Measurements from ENCODE around the gene ZBTB7C. TPM values are rescaled to one million over a fixed set of nuclear protein-coding genes. Genes with fewer than 3 reads are reported as not detected.

ZBTB7C gene
- total RNA-seq, 1 experiment from 2014 or later: 0.33 TPM

GRCh38 chr18:48142994-48143393 is 266.2 kb downstream of the ZBTB7C start:
- Histone ChIP-seq H2BK20ac (ENCODE audit: low read depth, low read length, poor library complexity, severe bottlenecking) (no peak overlapping the region), H4K8ac (replicated peaks; ENCODE audit: insufficient read length, low read depth, low read length) (peak overlapping the region; percentile 16), H2BK120ac (ENCODE audit: low read depth, low read length, poor library complexity, severe bottlenecking) (no peak overlapping the region), H3T11ph (ENCODE audit: low read length) (no peak overlapping the region), H3K27ac (ENCODE audit: insufficient read length, low read depth, low read length) (no peak overlapping the region), H3K56ac (ENCODE audit: insufficient read length, low read depth, low read length) (no peak overlapping the region), H3K23ac (ENCODE audit: insufficient read length, low read depth, low read length) (no peak overlapping the region), H3K4me2 (ENCODE audit: insufficient read depth, insufficient read length, low read length) (no peak overlapping the region), H3K4me1 (ENCODE audit: insufficient read depth, low read length) (peaks cover 5% of the 10 kb centered on the region; the same call in 1 of the 2 replicates), H2AK5ac (ENCODE audit: insufficient read length, low read length) (no peak overlapping the region), H3K27me3 (ENCODE audit: insufficient read depth, low read length) (peaks cover 5% of the 10 kb centered on the region; the same call in 1 of the 2 replicates), H3K18ac (ENCODE audit: insufficient read length, low read depth, low read length) (no peak overlapping the region), H4K20me1 (ENCODE audit: control insufficient read depth, insufficient read depth, insufficient read length) (no peaks in the 10 kb centered on the region), H2BK5ac (ENCODE audit: insufficient read length, low read length) (no peak overlapping the region), H3K79me1 (ENCODE audit: insufficient read depth, low read depth, low read length, poor library complexity, severe bottlenecking) (no peaks in the 10 kb centered on the region), H3K14ac (ENCODE audit: insufficient read depth, low read length) (no peak overlapping the region), H3K23me2 (ENCODE audit: insufficient read length, low read depth, low read length, poor library complexity, severe bottlenecking) (no peaks in the 10 kb centered on the region), H4K91ac (ENCODE audit: insufficient read length, low read depth, low read length) (no peak overlapping the region), H2AFZ (ENCODE audit: low read length) (no peak overlapping the region), H4K5ac (ENCODE audit: insufficient read length, low read depth, low read length) (no peak overlapping the region), H2BK15ac (ENCODE audit: low read depth, low read length) (no peak overlapping the region), H3K79me2 (ENCODE audit: insufficient read depth, low read length) (no peaks in the 10 kb centered on the region), H3K9me3 (ENCODE audit: control insufficient read depth, low read depth, low read length) (no peaks in the 10 kb centered on the region), H3K4ac (ENCODE audit: low read depth, low read length) (no peak overlapping the region), H3K9ac (ENCODE audit: extremely low read depth, insufficient read length, low read length) (no peak overlapping the region), H2BK12ac (ENCODE audit: insufficient read length, low read depth, low read length) (no peak overlapping the region)
- Mint-ChIP-seq H3K4me1 (peaks cover 21 to 38% of the 10 kb centered on the region in 2 experiments), H3K9me3 (no peaks in the 10 kb centered on the region; a peak in 1 of 5 replicates), H3K36me3 (ENCODE audit: insufficient read depth in 1 of 3, low read depth in 3 of 3) (no peaks in the 10 kb centered on the region), H3K4me3 (no peak overlapping the region), H3K27me3 (ENCODE audit: low read depth) (peaks cover 40% of the 10 kb centered on the region), H3K27ac (no peak overlapping the region)
- WGBS (ENCODE audit: extremely low coverage, insufficient read length, low lambda C conversion rate): no CpG with 5 or more reads among the region's 1 CpG
- TF ChIP-seq CTCF (conservative IDR thresholded peaks at IDR 0.05): no peak
- no peak for DNase-seq

Data from H9 (cell line).